ENCODE results near the gene GLIS1.

Gene GLIS1

GRCh38 chr1:53517109-53517508, 221.9 kb downstream of the GLIS1 start:
- DNase-seq = no peak

DNA sequence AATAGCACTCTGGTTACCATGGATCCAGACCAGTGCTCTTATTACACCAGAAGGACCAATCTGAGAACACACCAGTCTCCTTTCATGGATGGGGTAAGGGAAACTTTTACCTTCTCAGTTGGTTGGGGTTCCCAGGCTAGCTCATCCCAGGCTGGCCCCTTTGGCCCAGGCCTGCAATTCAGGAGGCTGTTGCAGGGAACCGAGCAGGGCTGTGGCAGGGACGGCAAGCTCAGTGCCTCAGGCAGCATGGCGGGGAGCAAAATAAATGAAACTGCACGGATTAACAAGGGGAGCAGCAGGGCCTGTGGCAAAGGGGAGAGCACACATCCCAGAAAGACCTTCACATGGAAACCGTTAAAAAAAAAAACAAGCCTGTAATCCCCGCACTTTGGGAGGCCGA, 222.8 kb downstream of the GLIS1 start:
- no peak for DNase-seq

DNA sequence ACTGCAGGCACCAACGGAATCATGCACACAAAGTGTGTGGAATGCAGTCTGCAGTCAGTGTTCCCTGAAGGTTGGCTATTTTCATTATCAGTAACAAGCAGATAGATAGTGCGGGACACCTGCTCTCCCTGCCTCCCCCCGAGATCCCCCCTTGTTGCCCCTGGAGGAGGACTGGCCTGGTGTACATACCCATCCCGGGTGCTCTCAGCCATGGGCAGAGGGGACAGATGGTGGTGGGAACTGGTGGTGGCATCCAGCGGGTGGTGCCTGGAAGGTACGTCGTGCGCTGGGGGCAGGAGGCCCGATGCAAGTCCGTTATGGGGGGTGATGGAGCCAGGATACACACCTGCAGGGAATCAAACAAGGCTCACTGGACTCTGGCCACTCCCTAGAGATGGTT, 224.5 kb downstream of the GLIS1 start:
- DNase-seq = no peak

DNA sequence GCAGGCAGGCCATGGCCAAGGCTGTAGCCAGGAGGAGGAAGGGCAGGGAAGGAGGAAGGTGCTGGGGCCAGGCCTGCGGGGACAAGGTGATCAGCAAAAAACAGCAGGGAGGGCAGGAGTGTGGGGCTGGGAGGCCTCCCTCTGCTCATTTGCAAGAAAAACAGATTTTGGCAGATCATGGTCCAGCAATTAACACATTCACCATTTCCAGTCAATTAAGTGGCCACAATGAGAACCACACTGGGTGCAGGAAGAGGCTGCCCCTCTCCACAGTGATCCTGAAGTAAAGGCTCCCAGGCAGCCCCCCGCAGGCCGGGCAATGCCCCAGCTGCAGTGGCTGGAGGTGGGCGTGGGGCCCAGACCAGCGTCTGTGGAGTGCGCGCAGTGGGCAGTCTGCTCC, 225.1 kb downstream of the GLIS1 start:
- no peak for DNase-seq

GRCh38 chr1:53512807-53513755, 225.9 kb downstream of the GLIS1 start:
- peak; percentile 30 for DNase-seq

DNA sequence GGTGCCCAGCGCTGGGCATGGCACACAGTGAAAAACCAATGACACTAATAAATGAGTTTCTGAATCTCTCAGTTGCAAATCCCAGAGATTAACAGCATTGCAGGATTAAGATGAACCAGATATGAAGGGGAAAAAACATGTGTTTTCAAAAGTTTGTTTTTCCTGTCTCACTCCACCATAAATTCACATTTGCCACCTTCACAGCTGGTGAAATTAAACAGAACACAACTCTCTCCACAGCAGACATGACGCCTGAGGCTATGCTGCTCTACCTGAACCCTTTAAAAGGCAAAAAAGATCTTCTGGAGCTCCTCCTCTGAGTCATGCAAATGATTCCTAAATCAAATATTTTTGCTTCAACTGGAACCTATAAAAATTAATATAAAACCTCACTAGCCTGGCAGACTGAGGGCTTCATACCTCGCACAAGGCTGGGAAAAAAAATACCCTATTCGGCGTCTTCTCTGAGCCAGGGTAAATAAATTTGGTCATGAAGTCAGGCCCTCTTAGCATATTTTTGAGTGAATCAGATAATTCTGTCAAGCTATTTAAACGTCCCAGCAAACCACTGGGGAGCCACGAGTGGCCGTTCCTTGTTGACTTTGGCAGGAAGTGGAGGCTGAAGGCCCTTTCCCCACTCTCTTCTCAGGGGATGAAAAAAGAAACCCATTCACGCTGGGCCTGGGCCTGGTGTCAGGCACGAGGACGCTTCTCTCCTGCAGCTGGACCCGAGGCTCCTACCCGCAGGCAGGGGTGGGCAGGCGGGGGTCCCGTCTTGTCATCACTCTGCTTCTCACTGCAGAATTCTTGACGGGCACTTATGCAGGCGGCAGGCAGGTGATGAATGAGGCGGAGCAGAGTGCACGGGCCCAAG, 226.8 kb downstream of the GLIS1 start:
- DNase-seq = no peak

- no peak for DNase-seq
These were observed 227.5 kb downstream of the GLIS1 start for GRCh38 chr1:53511323-53511932.

GRCh38 chr1:53510215-53510614, 228.7 kb downstream of the GLIS1 start:
- DNase-seq = no peak

DNA sequence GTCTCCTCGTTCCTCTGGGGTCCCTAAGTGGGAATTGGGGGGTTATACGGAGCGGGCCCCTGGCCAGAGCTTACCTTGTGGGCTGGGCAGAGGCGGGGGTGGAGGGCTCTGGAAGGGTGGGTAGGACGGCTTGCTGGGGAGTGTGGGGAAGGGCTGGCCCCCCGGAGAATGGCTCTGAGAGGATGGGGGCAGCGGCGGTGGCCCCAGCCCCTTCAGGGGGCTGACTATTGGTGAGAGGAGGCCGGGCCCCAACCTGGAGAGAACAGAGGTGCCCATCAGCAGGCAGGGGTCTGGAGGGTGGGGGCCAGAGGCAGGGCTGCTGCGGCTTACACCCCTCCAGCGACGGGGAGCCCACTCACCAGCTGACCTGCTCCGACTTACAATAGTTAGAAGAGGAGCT, 229.2 kb downstream of the GLIS1 start:
- no peak for DNase-seq

DNA sequence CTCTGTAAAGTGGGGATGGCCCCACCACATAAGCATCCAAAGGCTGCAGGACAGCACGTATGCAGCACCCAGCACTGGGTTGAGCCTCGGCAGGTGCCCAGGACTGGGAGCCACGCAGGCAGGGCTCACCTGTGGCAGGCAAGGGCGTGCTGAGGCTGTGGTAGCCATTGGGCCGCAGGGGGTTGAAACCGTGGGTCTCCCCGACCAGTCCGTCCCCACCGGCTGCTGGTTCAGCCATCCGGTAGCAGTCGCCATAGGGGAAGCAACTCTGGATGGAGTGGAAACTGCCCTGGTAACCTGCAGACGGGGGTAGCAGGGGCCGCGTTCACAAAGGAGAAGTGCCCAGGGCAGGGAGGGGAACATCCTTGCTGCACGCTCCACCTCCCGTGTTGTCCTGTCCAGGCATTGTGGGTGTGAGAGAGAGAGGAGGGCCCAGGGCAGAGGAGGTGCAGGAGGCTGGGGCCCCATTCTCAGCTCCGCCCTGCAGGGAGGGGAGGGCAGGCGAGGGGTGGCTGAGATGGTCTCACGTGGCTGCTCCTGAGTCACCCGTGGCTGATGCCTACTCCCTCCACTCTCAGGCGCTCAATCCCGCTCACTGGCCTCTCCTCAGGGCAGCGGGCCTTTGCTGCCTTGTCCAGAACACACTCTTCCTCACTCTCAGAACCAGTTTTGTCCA, 229.8 kb downstream of the GLIS1 start:
- DNase-seq = no peak

- no peak for DNase-seq
These were observed 230.6 kb downstream of the GLIS1 start for GRCh38 chr1:53508056-53508990.

- no peak for DNase-seq
These were observed 231.7 kb downstream of the GLIS1 start for GRCh38 chr1:53507116-53507820.

DNA sequence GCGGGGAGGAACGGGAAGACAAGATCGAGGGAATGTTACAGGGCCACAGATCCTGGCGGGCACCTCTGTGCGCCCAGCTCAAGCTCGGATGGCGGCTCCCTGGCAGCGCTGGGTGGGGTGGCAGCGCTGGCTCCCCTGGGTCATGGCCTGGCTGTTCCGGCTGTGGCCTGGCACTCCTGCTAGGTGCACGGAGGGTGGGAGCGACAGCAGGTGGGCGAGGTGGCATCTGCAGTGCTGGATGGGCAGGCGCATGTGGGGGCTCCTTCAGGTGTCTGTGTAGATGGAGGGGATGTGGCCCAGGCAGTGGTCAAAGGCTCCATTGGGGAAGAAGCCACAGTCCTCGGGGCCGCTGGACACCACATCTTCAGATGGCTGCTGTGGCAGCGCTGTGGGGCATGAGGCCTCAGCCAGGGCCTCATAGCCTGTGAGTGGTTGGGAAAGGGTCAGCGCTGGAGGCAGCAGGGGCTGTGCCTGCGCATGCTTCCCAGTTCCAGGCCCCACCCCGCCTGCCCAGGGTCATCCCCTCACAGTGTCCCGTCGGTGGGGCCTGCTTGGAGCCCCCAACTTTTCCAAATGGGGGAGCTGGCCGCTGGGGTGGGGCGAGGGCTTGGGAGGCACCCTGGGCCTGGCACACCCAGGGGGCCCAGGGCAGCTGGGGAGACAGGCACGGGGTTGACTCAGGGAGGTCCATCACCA, 232.5 kb downstream of the GLIS1 start:
- DNase-seq = no peak

DNA sequence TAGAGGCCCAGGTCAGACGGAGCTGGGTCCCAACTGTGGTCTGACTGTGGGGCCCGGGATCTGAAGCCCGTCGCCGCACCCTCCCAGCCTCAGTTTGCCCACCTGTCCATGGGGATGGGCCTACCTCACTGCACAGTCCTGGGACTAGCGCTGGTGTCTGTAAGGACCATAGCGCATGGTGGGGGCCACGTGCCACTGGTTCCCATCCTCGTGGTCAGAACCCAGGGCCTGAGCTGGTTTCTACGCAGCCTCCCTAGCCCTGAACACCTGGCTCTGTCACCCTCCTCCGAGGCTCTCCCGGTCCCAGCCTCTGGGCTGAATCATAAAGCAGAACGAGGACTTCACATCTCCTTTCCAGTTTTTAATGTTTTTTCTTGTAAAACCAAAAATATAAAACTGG, 233.1 kb downstream of the GLIS1 start:
- DNase-seq = no peak

DNA sequence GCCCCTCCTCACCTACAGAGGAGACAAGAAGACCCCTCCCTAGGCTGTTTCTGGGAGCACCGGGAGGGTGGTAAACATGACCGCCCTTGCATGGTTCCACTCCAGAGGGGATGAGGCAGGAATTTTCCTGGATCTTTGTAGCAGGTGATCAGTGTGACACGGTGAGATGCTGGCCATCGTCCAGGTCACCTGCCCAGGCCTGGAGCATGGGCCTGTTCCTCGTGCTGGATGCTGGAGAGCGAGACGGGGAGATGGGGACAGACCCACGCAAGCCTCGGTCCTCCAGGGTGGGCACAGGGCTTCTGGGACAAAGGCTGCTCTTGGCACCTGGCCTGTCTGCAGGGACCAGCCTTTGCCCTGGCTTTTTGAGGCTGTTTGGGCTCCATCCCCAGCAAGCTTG, 233.6 kb downstream of the GLIS1 start:
- DNase-seq = no peak

GRCh38 chr1:53504901-53505300, 234.1 kb downstream of the GLIS1 start:
- no peak for DNase-seq

DNA sequence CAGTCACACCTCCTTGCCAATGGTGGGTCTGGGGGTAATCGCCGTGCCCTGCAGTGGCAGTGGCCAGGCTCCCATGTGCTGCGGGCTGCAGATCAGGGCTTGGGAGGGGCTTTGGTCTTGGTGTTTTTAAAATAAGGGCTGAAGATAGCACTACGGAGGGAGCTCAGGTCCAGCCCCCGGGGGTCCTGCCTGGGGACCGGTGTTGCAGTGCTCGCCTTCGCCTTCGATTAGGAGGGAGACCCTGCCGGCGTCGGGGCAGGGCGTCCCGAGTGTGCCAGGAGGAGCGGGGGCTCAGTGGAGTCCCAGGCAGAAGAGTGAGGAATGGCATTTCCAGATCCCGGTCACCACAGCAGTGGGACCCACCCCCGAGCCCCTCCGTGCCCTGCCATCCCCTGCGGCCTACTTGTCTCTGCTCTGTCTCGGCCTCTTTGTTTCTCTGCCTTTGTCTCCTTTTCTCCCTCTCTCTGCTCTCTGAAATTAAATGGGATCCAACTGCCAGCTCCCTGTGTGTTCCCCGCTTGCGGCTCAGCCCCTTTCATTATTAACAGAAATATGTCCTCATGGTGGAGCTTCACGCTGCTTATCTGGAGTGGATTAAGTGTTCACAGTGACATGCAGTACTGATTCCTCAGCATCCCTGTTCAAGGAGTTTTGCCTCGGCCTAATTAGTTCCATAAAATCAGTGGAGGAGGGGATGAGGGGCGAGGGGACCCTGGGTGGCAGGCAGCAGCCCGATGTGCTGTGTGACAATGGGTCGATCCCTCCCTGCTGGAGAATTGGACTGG, 235.3 kb downstream of the GLIS1 start:
- DNase-seq = no peak

- DNase-seq = no peak
These were observed 236.1 kb downstream of the GLIS1 start for GRCh38 chr1:53502641-53503432.

All from NCI-H2171 (cell line).